GM12892 (cell line): ENCODE measurements around the gene IRS2.

ENCODE experiments used
- POLR2A ChIP-seq: IDR thresholded peaks from 2 replicates; pipeline ENCODE4 v1.6.1; 2011; ENCODE audit warnings: low read depth, low read length, control low read depth
- POLR2AphosphoS5 ChIP-seq: IDR thresholded peaks from 2 replicates; pipeline ENCODE4 v1.6.1; 2011; ENCODE audit warnings: low read depth, low read length, control low read depth

- TF ChIP-seq POLR2AphosphoS5 = no peak
- no peak for TF ChIP-seq POLR2A
Observed at GRCh38 chr13:109784590-109785140, 1.7 kb downstream of the IRS2 start.
